Right hindlimb (tissue), 1 donor: ENCODE measurements around the gene RAB1A.
"Not testable (repeated sequence)": the region's sequence is repeated elsewhere in the genome, so short reads cannot be mapped to it uniquely, and the experiment has no call there.

Experiments used
- DNase-seq: peaks from one replicate; pipeline ENCODE4 v3.0.0-alpha.2; 2018

RAB1A gene

DNA sequence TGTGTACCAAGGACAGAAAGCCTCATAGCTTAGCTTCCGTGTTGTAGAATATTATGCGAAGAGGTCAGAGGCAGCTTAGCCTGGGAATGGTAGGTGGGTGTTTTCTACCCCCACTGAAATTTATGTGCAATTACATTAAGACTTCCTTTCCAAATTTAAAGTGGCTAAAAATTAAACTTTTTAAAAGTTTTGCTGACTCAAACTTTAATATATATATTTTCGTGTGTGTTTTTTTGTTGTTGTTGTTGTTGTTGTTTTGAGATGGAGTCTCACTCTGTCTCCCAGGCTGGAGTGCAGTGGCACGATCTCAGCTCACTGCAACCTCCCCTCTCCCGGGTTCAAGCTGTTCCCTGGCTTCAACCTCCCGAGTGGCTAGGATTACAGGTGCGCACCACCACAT is 4.3 kb upstream of the RAB1A start:
- no peak for DNase-seq

DNA sequence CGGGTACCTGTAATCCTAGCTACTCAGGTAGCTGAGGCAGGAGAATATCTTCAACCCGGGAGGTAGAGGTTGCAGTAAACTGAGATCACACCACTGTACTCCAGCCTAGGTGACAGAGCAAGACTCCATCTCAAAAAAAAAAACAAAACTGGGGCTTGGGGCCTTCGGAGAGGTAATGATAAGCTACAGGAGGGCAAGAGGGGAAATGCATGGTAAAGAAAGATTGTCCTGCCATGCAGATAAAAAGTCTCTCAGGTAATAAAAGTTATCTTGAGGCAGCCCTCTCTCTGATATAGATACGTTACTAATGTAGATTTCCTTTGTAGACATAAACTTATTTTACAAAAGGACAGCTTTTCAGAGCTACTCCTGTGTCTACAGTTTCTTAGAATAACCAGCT is 3.7 kb upstream of the RAB1A start:
- no peak for DNase-seq

DNA sequence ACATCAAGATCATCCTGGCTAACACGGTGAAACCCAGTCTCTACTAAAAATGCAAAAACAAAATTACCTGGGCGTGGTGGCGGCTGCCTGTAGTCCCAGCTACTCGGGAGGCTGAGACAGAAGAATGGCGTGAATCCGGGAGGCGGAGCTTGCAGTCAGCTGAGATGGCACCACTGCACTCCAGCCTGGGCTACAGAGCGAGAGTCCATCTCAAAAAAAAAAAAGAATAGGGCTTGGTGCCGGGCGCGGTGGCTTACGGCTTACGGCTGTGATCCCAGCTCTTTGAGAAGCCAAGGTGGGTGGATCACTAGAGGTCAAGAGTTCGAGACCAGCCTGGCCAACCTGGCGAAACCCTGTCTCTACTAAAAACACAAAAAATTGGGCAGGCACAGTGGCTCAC is 3.0 kb upstream of the RAB1A start:
- not testable (repeated sequence) for DNase-seq

DNA sequence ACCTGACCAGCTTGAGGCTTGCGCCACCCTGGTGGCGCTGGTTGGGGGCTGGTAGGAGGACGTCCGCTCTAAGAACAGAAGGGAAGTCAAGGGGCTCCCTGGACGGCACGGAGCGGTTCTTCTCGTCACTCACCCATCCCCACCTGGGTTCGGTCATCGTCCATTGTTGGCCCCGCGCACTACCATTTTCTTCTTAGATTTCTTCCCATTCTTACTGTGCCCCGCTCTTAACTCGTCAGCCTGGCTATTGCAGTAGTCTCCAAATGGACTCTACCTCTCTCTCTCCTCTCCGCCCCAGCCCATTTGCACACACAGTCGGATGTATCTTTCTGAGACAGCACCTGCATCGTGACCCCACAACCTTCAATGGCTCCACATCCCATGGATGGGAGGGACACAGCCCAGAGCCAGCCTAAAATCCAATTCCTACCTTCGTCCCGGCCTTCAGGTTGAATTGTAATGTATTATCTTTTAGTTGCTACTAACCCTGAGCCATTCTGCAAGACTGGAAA is 814 bp upstream of the RAB1A start:
- DNase-seq: no peak

DNA sequence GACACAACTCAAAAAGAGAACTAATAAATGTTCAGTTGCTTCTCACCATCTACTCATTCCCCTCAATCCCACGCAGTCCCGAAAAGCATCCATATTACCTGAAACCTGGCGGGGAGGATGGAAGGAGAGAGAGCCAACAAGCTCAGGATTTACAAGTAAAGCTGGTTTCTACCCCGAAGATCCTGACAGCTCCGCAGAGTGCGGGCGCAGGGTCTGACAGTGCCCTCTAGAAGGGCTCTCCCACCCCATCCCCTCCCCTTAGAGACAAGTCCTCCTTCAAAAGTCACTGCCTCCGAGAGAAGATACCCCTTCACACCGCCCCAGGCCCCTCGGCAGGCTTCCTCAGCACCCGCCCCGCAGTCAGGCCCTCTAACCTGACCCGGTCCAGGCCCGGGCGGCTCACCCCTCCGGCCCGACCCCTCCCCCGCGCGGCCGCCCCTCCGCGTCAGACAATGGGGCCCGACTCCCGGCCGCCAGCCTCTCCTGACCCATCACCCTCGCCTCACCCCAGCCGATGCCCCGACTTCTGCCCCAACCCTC is 550 bp downstream of the RAB1A start:
- peak; percentile 71 for DNase-seq

DNA sequence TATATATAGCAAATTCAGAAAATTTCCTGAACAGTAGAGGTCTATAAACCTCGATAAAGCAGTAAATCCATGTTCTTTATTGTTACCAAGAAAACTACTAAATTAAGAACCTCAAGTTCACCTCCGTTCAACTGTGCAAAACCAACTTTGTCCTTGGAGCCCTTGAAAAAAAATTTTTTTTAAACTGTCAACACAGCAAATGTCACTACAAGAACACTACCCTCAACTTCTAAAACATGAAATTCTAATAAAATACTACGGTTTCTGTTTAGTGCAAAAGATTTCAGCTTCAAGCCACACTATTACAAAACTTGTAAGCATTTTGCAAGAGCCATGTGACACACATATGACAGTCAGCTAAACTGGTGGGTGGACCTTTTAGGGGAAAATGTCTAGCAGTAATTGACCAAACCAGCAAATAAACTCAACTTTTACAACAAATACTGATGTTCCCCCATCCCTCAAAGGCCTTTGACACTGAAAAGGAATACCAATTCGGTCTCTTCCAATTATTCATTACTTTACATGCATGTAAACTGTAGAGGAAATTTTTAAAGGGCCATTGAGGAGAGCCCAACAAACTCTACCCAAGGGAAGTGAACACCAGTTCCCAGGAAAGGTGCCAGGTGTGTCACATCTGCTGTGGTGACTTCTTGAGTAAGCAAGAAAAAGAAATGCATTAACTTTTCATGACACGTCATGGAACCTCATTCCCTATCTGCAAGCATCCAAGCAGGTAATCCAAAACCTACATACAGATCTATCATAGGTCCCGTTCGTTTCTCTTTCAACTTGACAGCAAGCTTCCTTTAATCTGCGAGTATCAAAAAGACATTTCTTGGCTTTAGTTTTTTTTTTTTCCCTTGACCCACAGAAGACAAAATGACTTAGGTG is 1.4 kb downstream of the RAB1A start:
- no peak for DNase-seq

DNA sequence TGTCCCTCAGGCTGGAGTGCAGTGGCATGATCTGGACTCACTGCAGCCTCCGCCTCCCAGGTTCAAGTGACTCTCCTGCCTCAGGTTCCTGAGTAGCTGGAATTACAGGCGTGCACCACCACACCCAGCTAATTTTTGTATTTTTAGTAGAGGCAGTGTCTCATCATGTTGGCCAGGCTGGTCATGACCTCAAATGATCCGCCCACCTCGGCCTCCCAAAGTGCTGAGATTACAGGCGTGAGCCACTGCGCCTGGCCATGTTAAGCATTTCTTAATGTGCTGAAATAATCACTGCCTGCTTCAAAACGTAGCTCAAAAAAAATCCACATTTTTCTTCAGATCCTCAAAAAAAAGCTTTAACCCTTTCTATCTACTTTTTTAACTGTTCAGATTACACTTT is 4.4 kb downstream of the RAB1A start:
- DNase-seq: not testable (repeated sequence)

DNA sequence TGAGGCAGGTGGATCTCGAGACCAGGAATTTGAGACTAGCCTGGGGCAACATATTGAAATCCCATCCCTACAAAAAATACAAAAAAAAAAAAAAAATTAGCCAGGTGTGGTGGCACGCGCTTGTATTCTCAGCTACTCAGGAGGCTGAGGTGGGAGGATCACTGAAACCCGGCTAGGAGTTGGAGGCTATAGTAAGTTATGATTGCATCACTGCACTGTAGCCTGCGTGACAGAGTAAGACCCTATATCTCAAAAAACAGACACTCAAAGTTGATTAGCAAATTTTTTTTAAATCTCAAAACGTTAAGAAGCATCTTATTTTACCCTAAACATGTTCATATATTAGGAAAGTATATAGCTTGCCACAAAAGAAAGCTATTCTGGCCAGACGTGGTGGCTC is 7.6 kb downstream of the RAB1A start:
- DNase-seq: no peak

DNA sequence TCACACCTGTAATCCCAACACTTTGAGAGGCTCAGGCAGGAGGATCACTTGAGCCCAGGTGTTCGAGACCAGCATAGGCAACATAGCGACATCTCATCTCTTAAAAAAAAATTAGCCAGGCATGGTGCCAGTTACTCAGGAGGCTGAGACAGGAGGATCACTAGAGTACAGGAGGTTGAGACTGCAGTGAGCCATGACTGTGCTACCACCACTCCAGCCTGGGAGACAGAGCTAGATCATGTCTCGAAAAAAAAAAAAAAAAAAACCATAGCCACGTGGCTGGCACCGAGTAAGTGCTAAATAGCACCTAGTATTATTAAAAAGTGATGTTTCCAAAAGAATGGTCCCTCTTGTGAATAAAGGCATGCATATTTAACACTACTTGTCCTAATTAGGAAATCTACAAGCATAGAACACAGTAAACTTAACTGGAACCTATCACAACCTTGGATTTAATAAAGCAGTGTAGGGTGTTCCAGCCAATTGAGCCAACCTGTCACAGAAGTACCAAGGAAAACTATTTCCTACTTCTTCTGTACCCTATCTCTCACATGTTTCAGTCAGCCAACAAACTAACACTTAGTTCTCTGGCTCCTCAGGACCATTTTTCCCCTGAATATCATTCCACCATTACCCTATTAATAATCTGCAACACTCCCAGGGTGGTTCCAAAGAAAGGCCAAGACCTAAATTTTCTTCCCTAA is 8.8 kb downstream of the RAB1A start:
- DNase-seq: no peak

DNA sequence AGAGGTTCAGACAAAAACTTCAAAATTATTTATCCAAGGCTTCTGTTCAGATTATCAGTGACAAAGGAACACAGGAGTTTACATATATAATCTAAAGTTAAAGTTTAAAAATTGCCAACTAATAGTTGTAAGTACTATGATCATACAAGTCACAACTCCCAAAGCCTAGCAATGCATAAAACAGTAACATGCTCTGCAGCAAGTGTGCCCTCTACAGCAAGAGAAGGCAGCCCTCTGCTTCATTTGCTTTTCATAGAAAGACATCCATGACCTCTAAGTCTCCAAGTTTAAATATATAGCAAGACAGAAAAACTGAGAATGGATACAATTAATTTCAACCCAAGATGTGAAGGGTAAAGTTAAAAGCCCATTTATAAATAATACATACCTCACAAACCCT is 13.3 kb downstream of the RAB1A start:
- no peak for DNase-seq

DNA sequence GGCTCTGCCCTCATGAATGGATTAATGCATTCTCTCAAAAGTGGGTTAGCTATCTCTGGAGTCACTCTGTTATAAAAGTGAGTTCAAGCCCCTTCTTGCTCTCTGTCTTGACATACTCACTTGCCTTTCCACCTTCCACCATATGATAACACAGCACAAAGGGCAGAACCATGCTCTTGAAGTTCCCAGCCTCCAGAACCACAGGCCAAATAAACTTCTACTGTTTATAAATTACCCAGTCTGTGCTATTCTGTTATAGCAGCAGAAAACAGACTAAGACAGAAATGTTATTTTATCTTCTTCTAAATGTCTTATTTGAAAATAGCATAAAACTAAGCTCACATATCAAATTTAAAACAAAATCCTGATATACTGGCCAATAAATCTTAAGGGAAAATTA is 15.0 kb downstream of the RAB1A start:
- no peak for DNase-seq

DNA sequence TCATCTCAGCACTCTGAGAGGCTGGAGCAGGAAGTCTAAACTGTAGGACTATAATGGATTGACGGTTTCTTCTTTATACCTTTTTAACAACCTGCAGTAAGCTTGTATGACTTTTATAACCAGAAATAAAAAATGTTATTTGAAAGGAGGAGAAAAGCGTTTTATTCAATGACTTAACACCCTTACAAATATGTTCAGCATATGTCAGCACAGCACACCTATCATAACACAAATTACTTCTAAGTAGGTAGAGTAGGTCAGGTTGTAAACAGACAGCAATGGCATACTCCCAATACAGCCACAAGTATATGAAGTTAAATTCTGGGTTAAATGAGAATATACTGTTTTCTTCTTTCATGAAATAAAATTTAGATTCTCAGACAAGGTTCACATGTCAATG is 16.1 kb downstream of the RAB1A start:
- no peak for DNase-seq

DNA sequence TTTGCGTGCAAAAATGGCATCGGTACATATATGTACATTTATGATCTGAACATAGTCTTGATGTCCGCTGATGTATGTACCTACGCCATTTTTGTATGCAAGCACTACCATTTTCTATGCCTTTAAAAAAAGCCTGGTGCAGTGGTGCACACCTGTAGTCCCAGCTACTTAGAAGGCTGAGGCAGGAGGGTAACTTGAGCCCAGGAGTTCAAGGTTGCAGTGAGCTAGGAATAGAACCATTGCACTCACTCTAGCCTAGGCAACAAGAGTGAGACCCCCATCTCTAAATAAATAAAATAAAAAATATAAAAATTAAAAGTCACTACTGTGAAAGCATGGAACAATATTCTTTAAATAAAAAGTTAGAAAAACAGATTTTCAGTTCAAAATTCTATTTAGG is 16.7 kb downstream of the RAB1A start:
- DNase-seq: no peak

DNA sequence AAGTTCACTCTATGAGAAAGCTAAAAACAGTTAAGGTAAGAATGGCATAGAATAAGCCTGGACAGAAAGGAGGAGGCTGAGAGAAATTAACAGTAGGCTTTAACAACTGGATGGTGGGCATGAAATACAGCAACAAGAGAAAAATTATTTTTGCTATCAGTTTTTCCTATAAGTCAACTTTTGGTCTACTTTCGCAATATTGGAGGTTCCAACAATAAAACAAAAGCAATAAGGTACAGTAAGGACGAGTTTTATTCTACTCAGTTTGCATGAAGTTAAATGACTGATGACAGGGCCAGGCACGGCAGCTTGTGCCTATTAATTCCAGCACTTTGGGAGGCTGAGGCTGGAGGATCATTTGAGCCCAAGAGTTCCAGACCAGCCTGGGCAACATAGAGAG is 17.3 kb downstream of the RAB1A start:
- DNase-seq: no peak

DNA sequence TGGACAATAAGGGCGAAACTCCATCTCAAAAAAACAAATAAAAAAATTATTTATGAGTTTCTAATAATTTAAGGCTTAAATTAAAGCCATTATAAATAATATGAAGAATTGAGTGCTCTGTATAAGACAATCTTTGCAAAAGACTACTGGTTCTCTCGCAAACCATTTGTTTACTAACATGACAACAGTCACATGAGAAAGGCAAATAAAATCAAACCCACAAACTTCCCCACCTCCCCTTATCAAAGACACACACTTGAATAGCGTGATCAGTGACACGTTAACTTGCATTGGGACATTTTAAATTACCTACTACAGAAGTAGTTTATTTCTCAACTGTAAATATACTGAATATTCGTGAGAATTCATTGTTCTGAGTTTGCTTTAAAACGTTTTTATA is 21.1 kb downstream of the RAB1A start:
- no peak for DNase-seq

DNA sequence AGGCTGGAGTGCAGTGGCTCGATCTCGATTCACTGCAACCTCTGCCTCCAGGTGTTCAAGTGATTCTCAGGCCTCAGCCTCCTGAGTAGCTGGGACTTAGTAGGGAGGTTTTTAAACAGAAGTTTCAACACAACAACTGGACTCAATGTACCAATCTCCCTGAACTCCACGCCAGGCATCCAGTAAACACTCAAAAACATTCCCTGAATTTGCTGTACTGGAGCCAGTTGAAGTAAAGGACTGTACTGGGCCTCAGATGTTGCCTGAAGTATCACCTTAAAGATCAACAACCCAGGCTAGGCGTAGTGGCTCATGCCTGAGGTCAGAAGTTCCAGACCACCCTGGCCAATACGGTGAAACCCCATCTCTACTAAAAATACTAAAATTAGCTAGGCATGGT is 22.4 kb downstream of the RAB1A start:
- DNase-seq: no peak

DNA sequence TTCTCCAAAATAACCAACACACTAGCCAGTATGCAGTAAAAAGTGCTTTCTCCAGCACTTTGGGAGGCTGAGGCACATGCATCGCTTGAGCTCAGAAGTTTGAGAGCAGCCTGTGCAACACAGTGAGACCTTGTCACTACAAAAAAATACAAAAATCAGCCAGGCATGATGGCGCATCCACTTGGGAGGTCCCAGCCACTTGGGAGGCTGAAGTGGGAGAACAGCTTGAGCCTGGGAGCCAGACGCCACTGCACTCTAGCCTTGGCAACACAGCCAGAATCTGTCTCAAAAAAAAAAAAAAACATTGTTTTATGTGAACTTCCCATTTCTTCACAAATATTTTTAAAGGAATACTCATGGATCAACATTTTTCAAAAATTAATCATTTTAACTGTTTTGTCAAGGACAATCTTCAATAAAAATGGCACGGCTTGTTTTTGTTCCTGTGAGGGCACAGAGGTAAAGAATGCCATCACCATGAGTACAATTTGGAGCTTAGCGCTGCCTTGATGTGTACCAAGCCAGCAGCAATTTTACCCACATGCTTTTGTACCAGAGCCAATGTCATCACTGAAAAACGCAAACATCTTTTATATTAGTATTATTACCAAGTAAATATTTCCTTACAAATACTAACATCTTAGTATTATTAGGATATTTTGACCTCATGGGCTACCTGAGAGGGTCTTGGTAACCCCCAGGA is 26.7 kb downstream of the RAB1A start:
- DNase-seq: no peak

DNA sequence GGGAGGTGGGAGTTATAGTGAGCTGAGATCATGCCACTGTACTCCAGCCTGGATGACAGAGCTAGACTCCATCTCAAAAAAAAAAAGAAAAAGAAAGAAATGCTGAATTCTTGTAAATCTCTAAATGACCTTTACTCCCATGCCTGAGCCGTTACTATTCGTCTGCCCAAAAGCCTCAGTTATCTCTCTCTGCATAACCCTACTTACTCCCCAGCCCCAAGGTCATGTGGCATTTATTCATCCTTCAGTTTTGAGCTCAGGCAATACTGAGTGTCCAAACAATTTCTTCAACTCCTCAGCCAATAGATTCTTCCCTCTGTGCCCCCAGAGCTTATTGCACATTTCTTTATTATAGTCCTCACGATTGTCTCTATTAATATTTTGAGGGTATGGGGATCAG is 28.8 kb downstream of the RAB1A start:
- no peak for DNase-seq

DNA sequence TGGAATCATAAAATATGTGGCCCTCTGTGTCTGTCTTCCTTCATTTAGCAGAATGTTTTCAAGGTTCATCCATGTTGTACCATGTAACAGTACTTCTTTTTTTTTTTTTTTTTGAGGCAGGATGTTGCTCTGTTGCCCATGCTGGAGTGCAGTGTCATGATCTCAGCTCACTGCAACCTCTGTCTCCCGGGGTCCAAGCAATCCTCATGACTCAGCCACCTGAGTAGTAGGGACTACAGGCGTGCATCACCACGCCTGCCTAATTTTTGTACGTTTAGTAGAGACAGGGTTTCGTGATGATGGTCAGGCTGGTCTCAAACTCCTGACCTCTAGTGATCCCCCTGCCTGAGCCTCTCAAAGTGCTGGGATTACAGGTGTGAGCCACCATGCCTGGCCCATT is 31.2 kb downstream of the RAB1A start:
- no peak for DNase-seq

DNA sequence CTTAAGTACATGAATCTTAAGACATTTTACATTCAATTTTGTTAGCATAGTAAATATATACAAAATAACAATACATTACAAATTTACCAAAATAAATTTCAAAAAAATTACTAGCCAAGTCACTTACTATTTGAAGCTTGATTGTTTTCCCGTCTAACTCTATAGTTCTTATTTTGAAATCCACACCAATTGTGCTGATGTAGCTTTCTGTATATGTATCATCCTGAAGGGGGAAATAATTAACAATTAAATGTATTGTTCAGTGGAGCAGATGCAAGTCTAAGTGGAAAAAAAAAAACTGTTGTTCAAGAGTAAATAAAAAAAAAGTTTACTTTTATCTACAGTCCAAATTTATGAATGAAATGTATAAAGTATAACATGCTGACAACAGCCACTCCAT is 32.1 kb downstream of the RAB1A start:
- DNase-seq: no peak

DNA sequence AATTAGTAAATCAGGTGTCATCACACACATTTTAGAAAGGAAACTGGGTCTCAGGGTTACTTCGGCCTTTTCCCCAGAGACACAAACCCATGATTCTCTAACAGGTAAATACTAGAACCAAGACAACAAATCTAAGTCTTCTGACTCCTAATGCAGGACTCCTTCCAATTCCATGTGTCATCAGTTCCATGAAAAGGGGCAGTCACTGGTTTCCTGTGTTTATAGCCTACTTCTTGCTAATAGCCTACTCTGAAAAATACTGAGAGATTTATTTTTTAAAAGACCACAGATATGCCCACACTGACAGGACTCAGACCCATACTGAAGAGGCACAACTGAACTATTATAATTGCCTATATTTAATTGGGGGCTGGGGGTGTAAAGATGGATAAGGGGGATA is 33.0 kb downstream of the RAB1A start:
- no peak for DNase-seq

DNA sequence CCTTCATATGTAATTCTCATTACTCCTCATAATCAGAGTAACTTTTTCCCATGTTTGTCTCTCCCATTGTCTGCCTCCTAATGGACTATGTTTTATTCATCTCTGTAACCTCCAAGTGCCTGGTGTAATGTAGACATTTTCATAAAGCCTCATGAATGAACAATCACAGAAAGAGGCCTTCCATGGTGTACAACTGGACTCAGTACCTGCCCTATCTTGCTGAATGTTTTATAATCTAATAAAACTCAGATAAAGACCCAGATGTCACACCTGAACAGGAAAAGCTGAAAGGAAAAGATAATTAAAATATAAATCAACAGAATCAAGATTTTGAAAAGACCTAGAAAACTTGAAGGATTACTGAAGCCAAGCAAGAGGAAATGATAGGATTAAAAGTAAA is 36.7 kb downstream of the RAB1A start:
- no peak for DNase-seq

DNA sequence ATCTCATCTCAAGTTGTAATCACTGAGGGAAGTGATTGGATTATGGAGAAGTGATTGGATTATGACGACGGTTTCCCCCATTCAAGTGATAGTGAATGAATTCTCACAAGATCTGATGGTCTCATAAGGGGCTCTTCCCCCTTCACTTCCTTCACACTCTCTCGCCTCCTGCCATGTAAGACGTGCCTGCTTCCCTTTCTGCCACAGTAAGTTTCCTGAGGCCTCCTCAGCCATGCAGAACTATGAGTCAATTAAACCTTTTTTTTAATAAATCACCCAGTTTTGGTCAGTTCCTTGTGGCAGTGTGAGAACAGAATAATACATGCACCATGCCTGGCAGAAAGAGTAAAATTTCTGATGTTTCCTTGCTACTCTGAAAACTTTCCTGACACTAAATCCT is 37.1 kb downstream of the RAB1A start:
- no peak for DNase-seq
